Gastrocnemius medialis (tissue), 4 donors: ENCODE measurements around the gene FAM229B. TPM values are rescaled to one million over a fixed set of nuclear protein-coding genes. Genes with fewer than 3 reads are reported as not detected.
A peak's percentile ranks its signal among the peaks of the same experiment; 100 is the strongest.

Experiments
- ATAC-seq, 2 donors: fragments of 150-250 bp; one replicate each; pipeline ENCODE4 v1.9.1; 2016
- DNase-seq, 2 donors: peaks; one replicate each; pipeline ENCODE4 v3.0.0-alpha.2; 2019
- H3K27ac ChIP-seq, 4 donors: fragments of 200-600 bp; sonication (generic); 1 replicate in 1 of 4; 2 replicates in 3 of 4; pipeline ENCODE4 v1.5.1; 2016 to 2018; ENCODE audit warnings: mild to moderate bottlenecking in 2 of 4, moderate library complexity in 1 of 4
- H3K27me3 ChIP-seq, 3 donors: fragments of 200-600 bp; sonication (generic) in 2 of 3; 1 replicate in 1 of 3; 2 replicates in 2 of 3; pipeline versions ENCODE4 v1.5.1 to v1.6.0; 2016 to 2019; ENCODE audit warnings: mild to moderate bottlenecking in 1 of 3, moderate library complexity in 1 of 3
- H3K36me3 ChIP-seq, 2 donors: fragments of 200-600 bp; sonication (generic) in 1 of 2; one replicate each; pipeline ENCODE4 v1.5.1; 2017 to 2018
- H3K4me1 ChIP-seq, 2 donors: fragments of 200-600 bp; sonication (generic) in 1 of 2; one replicate each; pipeline ENCODE4 v1.5.1; 2016 to 2017; ENCODE audit warnings: mild to moderate bottlenecking in 2 of 2
- H3K4me3 ChIP-seq, 4 donors: fragments of 200-600 bp; sonication (generic) in 3 of 4; 1 replicate in 1 of 4; 2 replicates in 3 of 4; pipeline ENCODE4 v1.5.1; 2016 to 2019; ENCODE audit warnings: mild to moderate bottlenecking in 2 of 4
- H3K9me3 ChIP-seq, 3 donors: fragments of 200-600 bp; sonication (generic) in 2 of 3; 1 replicate in 1 of 3; 2 replicates in 2 of 3; pipeline ENCODE4 v1.5.1; 2016 to 2019
- POLR2A ChIP-seq, 2 donors: fragments of 450-650 bp; IDR thresholded peaks; one replicate each; pipeline ENCODE4 v1.6.1; 2017; ENCODE audit warnings: antibody characterized with exemption in 2 of 2, mild to moderate bottlenecking in 2 of 2, moderate library complexity in 2 of 2
- in situ Hi-C, 4 donors: fragments of 200-750 bp; cut with MboI; loops; one replicate each; pipeline versions ENCODE4 v1.15.0 to v1.8.0; 2017; ENCODE audit warnings: low sequenced_read_pairs in 4 of 4
- intact Hi-C: fragments of 100-400 bp; cut with DNase I; formaldehyde crosslinking; loops from one replicate; pipeline ENCODE4 v1.15.1; 2023; ENCODE audit warnings: low total_unique reads
- total RNA-seq, 4 donors: library from RNA; depleted of rRNA; stranded (reverse); fragments of >200 nt; gene quantifications; one replicate each; pipeline versions ENCODE4 v1.1.0 to v1.2.3, GENCODE V29; 2016
- TF ChIP-seq, protein P1 (sequence below), 5 experiments: fragments of 450-650 bp in 3 of 5; fragments of 200-600 bp in 2 of 5; sonication (generic) in 2 of 5; IDR thresholded peaks in 4 of 5; conservative IDR thresholded peaks in 1 of 5; 1 replicate in 4 of 5; 2 replicates in 1 of 5; pipeline ENCODE4 v1.5.1; 2016 to 2019; ENCODE audit warnings: antibody characterized with exemption in 5 of 5, mild to moderate bottlenecking in 3 of 5, moderate library complexity in 3 of 5

The FAM229B gene
- total RNA-seq, 4 donors from 2014 or later: 0.58 to 3.9 (median 1.1) TPM

DNA sequence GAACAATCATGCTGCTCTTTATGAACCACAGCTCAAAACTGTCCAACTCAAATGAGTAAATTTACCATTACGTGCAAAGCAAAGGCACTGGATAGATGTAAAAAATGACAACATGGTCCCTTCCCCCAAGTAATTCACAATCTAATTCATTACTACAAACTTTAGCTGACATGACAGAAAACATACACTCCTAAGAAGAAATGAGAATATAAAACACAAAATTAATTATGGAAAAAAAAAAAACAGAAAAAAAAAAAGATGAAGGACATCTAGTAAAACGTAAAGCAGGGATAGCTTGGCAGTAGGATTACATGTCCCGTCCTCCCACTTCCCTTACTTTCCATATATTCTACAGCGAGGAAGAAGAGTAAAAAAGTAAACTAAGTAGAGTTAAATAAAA, 5.8 kb upstream of the FAM229B start:
- Histone ChIP-seq H3K4me1 (peaks cover 6 to 13% of the 10 kb centered on the region in 2 donors), H3K27ac (no peak overlapping the region), H3K4me3 (no peak overlapping the region), H3K9me3 (no peaks in the 10 kb centered on the region), H3K36me3 (peaks cover 2 to 51% of the 10 kb centered on the region in 2 donors), H3K27me3 (no peaks in the 10 kb centered on the region)
- in situ Hi-C loops: no loop called here
- TF ChIP-seq POLR2A (IDR thresholded peaks at IDR 0.05): no peak
- TF ChIP-seq, protein P1, sequence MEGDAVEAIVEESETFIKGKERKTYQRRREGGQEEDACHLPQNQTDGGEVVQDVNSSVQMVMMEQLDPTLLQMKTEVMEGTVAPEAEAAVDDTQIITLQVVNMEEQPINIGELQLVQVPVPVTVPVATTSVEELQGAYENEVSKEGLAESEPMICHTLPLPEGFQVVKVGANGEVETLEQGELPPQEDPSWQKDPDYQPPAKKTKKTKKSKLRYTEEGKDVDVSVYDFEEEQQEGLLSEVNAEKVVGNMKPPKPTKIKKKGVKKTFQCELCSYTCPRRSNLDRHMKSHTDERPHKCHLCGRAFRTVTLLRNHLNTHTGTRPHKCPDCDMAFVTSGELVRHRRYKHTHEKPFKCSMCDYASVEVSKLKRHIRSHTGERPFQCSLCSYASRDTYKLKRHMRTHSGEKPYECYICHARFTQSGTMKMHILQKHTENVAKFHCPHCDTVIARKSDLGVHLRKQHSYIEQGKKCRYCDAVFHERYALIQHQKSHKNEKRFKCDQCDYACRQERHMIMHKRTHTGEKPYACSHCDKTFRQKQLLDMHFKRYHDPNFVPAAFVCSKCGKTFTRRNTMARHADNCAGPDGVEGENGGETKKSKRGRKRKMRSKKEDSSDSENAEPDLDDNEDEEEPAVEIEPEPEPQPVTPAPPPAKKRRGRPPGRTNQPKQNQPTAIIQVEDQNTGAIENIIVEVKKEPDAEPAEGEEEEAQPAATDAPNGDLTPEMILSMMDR (IDR thresholded peaks at IDR 0.05 in 4 of 5, conservative IDR thresholded peaks at IDR 0.05 in 1 of 5): no peak
- ATAC-seq (no peak), DNase-seq (no peak)
- intact Hi-C loops: no loop called here

DNA sequence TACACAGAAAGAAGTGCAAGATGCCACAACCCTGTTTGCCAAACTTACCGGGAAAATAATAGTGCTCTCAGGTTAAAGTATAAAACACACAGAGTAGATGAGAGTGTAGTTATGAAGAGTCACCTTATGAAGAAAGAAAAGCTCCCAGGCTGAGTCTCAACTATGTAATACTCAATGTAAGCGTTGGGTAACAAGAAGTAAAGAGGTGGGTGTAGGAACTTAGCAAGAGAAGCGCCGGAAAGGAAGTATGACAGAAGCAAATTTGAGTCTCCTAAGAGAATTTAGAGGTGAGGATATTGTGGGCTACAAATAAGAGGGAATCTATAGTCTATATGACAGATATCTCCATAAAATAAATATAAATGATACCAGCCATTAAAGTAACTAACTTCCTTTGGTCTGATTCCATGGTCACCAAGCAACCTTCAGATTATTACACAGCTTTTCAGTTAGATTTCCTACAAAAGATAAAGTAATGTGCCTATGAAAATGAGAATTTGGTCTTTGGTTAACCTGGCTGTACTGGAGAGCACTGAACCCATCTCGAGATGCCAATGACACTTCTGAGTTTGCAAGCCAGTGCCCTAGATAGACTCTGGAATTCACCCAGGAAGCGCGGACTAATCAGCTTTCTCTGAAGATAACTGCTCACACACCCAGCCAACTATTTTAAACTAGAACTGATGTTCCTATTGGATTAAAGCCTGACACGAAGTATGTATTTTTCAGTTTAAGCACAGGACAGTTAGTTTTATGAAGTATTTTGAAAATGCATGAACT, 1.9 kb upstream of the FAM229B start:
- Histone ChIP-seq H3K4me1 (peaks cover 13 to 19% of the 10 kb centered on the region in 2 donors), H3K4me3 (no peak overlapping the region), H3K27ac (no peak overlapping the region), H3K36me3 (peaks cover 1 to 17% of the 10 kb centered on the region in 2 donors), H3K27me3 (no peaks in the 10 kb centered on the region), H3K9me3 (no peaks in the 10 kb centered on the region)
- intact Hi-C loops (no loop called here), in situ Hi-C loops (no loop called here)
- TF ChIP-seq, protein P1 (IDR thresholded peaks at IDR 0.05 in 4 of 5, conservative IDR thresholded peaks at IDR 0.05 in 1 of 5): no peak
- no peak for TF ChIP-seq POLR2A (IDR thresholded peaks at IDR 0.05)
- ATAC-seq: no peak
- DNase-seq: no peak

DNA sequence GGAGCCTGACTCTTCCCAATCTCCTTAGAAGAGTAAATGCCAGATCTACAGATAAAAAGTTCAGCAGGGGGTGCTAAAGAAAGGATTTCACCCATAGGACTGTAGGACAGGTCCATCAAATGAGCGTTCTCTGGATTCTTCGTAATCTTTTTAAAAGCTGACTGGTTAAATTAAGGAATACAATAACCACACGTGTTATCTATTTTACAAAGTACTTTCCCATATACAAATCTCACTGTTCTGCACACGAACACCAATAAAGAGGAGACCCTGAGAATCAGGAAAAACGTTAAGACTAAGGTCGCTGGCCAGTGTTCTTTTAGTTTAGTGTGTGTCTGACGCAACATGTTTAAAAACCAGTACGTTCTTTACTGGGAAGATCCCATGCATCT, 651 bp upstream of the FAM229B start:
- H3K27ac ChIP-seq: peak overlapping the region; percentile 81 to 89 (median 86)
- no peaks in the 10 kb centered on the region for H3K27me3 ChIP-seq
- H3K9me3 ChIP-seq: no peaks in the 10 kb centered on the region
- in situ Hi-C loops (no loop called here), intact Hi-C loops (no loop called here)
- H3K4me3 ChIP-seq: peak overlapping the region; percentile 79 to 86 (median 82)
- TF ChIP-seq POLR2A (IDR thresholded peaks at IDR 0.05): no peak
- TF ChIP-seq, protein P1 (IDR thresholded peaks at IDR 0.05 in 4 of 5, conservative IDR thresholded peaks at IDR 0.05 in 1 of 5): peak in 1 of 5 experiments; percentile 23
- peaks cover 0 to 9% of the 10 kb centered on the region in 2 donors for H3K36me3 ChIP-seq
- ATAC-seq: peak; percentile 21 to 28
- peaks cover 13 to 19% of the 10 kb centered on the region in 2 donors for H3K4me1 ChIP-seq
- DNase-seq: no peak

- Histone ChIP-seq H3K27me3 (no peaks in the 10 kb centered on the region), H3K4me3 (peak overlapping the region; percentile 79 to 86 (median 82)), H3K27ac (peak overlapping the region; percentile 81 to 89 (median 86)), H3K9me3 (no peaks in the 10 kb centered on the region), H3K4me1 (peaks cover 13 to 19% of the 10 kb centered on the region in 2 donors), H3K36me3 (peaks cover 0 to 9% of the 10 kb centered on the region in 2 donors)
- ATAC-seq (no peak), DNase-seq (no peak)
- in situ Hi-C loops: no loop called here
- intact Hi-C loops: no loop called here
- TF ChIP-seq, protein P1 (IDR thresholded peaks at IDR 0.05 in 4 of 5, conservative IDR thresholded peaks at IDR 0.05 in 1 of 5): no peak
- TF ChIP-seq POLR2A (IDR thresholded peaks at IDR 0.05): no peak
These were observed 525 bp downstream of the FAM229B start for GRCh38 chr6:112087916-112088315.
